Caco-2 (cell line): Measurements from ENCODE around the gene FAM186B. TPM values are rescaled to one million over a fixed set of nuclear protein-coding genes. Genes with fewer than 3 reads are reported as not detected.

Source experiments
- BruUV-seq: library from RNA; stranded (reverse); fragments of 400-500 nt; replicated peaks from 2 replicates; lab custom pipeline; 2021; lab: Mats Ljungman, UMichigan
- CTCF ChIA-PET: fragments of 300-600 bp; sonication (Branson Sonifier 250); formaldehyde crosslinking; loops from one replicate; lab custom pipeline; 2022; ENCODE audit warnings: antibody characterized with exemption; lab: Charles Lee
- POLR2A ChIA-PET: fragments of 300-600 bp; sonication (Branson Sonifier 250); formaldehyde crosslinking; loops from one replicate; lab custom pipeline; 2022; ENCODE audit warnings: antibody characterized with exemption; lab: Charles Lee
- DNase-seq, 2 experiments: peaks; one replicate each; pipeline versions ENCODE4 v3.0.0 to v3.0.0-alpha.2; 2020 to 2022
- H3K27me3 ChIP-seq: replicated peaks from 2 replicates; pipeline ENCODE4 v1.6.0; 2011; ENCODE audit warnings: low read length; ENCODE audit not compliant: control insufficient read depth, insufficient read depth
- H3K36me3 ChIP-seq: 2 replicates; pipeline ENCODE4 v1.5.1; 2011; ENCODE audit warnings: low read length; ENCODE audit not compliant: control insufficient read depth, insufficient read depth
- H3K4me1 ChIP-seq: fragments of 250-450 bp; sonication (Bioruptor Pico); 2 replicates; pipeline ENCODE4 v1.5.1; 2020; ENCODE audit warnings: mild to moderate bottlenecking
- H3K4me3 ChIP-seq: 2 replicates; pipeline ENCODE4 v1.5.1; 2011; ENCODE audit warnings: low read depth, mild to moderate bottlenecking, control low read depth, low read length
- H3K9me3 ChIP-seq: fragments of 250-450 bp; sonication (Bioruptor Pico); 2 replicates; pipeline ENCODE4 v1.5.1; 2020; ENCODE audit warnings: mild to moderate bottlenecking, moderate library complexity
- H3K27ac Mint-ChIP-seq: one replicate; pipeline ENCODE4 v1.8.0; 2022; ENCODE audit warnings: mixed read lengths; ENCODE audit not compliant: unreplicated experiment
- H3K27me3 Mint-ChIP-seq: one replicate; pipeline ENCODE4 v1.8.0; 2022; ENCODE audit warnings: mixed read lengths; ENCODE audit not compliant: insufficient read depth, unreplicated experiment
- H3K36me3 Mint-ChIP-seq: one replicate; pipeline ENCODE4 v1.8.0; 2022; ENCODE audit warnings: mild to moderate bottlenecking, mixed read lengths; ENCODE audit not compliant: insufficient read depth, unreplicated experiment
- H3K4me1 Mint-ChIP-seq: one replicate; pipeline ENCODE4 v1.8.0; 2022; ENCODE audit warnings: low read depth, mixed read lengths; ENCODE audit not compliant: unreplicated experiment
- H3K4me3 Mint-ChIP-seq: one replicate; pipeline ENCODE4 v1.8.0; 2022; ENCODE audit warnings: mild to moderate bottlenecking, moderate library complexity, mixed read lengths; ENCODE audit not compliant: unreplicated experiment
- H3K9me3 Mint-ChIP-seq: one replicate; pipeline ENCODE4 v1.8.0; 2022; ENCODE audit warnings: mixed read lengths; ENCODE audit not compliant: unreplicated experiment
- intact Hi-C: fragments of 100-400 bp; cut with micrococcal nuclease; formaldehyde crosslinking; loops from one replicate; pipeline ENCODE4 v1.10.0; 2022; ENCODE audit not compliant: unreplicated experiment
- total RNA-seq: library from RNA; stranded (reverse); gene quantifications from 2 replicates; pipeline ENCODE4 v1.2.3, GENCODE V29; 2022
- TF ChIP-seq, protein P1 (sequence below), 2 experiments: fragments of 200-600 bp in 1 of 2; IDR thresholded peaks; 1 replicate in 1 of 2; 2 replicates in 1 of 2; pipeline versions ENCODE4 v1.5.1 to v1.8.0; 2011 to 2022; ENCODE audit warnings: antibody characterized with exemption in 1 of 2, control low read depth in 1 of 2, inconsistent platforms in 1 of 2, low read depth in 1 of 2, low read length in 1 of 2, mild to moderate bottlenecking in 1 of 2, moderate library complexity in 1 of 2; ENCODE audit not compliant: insufficient read depth in 1 of 2, severe bottlenecking in 1 of 2, unreplicated experiment in 1 of 2

FAM186B gene
- total RNA-seq, 1 experiment from 2014 or later, result 2.2 TPM

- DNase-seq, result no peak
- no peaks in the 10 kb centered on the region for H3K36me3 Mint-ChIP-seq
- H3K4me3 Mint-ChIP-seq, result no peak overlapping the region
- no peaks in the 10 kb centered on the region for H3K9me3 Mint-ChIP-seq
- peaks cover 3% of the 10 kb centered on the region; the same call in 1 of the 2 replicates for H3K4me1 ChIP-seq
- ChIA-PET CTCF (interaction anchor here (1.5 kb wide), 1 partner anchor 190 kb away, joined by 4 read pairs; no protein-coding TSS in a partner anchor), POLR2A (no interaction called here)
- H3K27me3 Mint-ChIP-seq, result no peaks in the 10 kb centered on the region
- H3K4me3 ChIP-seq, result no peak overlapping the region
- no peaks in the 10 kb centered on the region for H3K36me3 ChIP-seq
- intact Hi-C loops, result no loop called here
- no peaks in the 10 kb centered on the region; the same call in 1 of the 2 replicates for H3K9me3 ChIP-seq
- TF ChIP-seq, protein P1, sequence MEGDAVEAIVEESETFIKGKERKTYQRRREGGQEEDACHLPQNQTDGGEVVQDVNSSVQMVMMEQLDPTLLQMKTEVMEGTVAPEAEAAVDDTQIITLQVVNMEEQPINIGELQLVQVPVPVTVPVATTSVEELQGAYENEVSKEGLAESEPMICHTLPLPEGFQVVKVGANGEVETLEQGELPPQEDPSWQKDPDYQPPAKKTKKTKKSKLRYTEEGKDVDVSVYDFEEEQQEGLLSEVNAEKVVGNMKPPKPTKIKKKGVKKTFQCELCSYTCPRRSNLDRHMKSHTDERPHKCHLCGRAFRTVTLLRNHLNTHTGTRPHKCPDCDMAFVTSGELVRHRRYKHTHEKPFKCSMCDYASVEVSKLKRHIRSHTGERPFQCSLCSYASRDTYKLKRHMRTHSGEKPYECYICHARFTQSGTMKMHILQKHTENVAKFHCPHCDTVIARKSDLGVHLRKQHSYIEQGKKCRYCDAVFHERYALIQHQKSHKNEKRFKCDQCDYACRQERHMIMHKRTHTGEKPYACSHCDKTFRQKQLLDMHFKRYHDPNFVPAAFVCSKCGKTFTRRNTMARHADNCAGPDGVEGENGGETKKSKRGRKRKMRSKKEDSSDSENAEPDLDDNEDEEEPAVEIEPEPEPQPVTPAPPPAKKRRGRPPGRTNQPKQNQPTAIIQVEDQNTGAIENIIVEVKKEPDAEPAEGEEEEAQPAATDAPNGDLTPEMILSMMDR (IDR thresholded peaks at IDR 0.05; ENCODE audit: insufficient read depth in 1 of 2, low read depth in 1 of 2, low read length in 1 of 2, severe bottlenecking in 1 of 2, unreplicated experiment in 1 of 2), result no peak
- no TSS peak for BruUV-seq
- no peaks in the 10 kb centered on the region for H3K4me1 Mint-ChIP-seq
- no peaks in the 10 kb centered on the region for H3K27me3 ChIP-seq
- no peak overlapping the region for H3K27ac Mint-ChIP-seq
Measured at GRCh38 chr12:49548822-49549648, 56.4 kb downstream of the FAM186B start.

GRCh38 chr12:49548481-49548821, 57.0 kb downstream of the FAM186B start:
- Mint-ChIP-seq H3K27me3 (no peaks in the 10 kb centered on the region), H3K36me3 (no peaks in the 10 kb centered on the region), H3K4me3 (no peak overlapping the region), H3K4me1 (no peaks in the 10 kb centered on the region), H3K27ac (no peak overlapping the region), H3K9me3 (no peaks in the 10 kb centered on the region)
- no peaks in the 10 kb centered on the region for H3K36me3 ChIP-seq
- TF ChIP-seq, protein P1 (IDR thresholded peaks at IDR 0.05; ENCODE audit: insufficient read depth in 1 of 2, low read depth in 1 of 2, low read length in 1 of 2, severe bottlenecking in 1 of 2, unreplicated experiment in 1 of 2), result no peak
- H3K27me3 ChIP-seq, result no peaks in the 10 kb centered on the region
- peaks cover 3% of the 10 kb centered on the region; the same call in 1 of the 2 replicates for H3K4me1 ChIP-seq
- ChIA-PET POLR2A (no interaction called here), CTCF (interaction anchor here (1.5 kb wide), 1 partner anchor 190 kb away, joined by 4 read pairs; no protein-coding TSS in a partner anchor)
- DNase-seq, result no peak
- H3K4me3 ChIP-seq, result no peak overlapping the region
- H3K9me3 ChIP-seq, result no peaks in the 10 kb centered on the region; the same call in 1 of the 2 replicates
- intact Hi-C loops, result no loop called here
- no TSS peak for BruUV-seq

DNA sequence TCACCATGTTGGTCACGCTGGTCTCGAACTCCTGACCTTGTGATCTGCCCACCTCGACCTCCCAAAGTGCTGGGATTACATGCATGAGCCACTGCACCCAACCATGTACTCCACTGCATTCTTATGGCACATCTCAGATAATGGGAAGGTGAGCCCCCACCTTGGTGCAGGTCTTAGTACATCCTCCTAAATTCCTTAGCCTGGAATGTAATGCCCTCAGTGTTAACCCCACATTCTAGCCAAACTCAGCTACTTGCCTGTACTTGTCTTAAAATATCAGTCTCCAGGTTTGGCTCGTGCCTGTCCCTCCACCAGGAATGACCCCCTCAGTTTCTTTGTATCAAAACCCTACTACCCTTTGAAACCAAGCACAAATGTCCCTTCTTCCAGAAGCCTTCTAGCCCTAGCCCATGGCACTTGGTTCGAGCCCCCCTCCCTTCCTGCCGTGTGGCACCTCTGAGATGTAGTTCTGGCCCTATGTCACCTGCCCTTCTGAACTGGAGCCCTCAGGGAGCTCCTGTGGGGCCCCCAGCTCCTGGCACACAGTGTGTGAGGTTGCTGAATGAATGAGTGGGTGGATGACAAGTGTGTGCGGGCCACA, 58.2 kb downstream of the FAM186B start:
- no peak overlapping the region for H3K4me3 ChIP-seq

More for the DNA sequence above, 58.2 kb downstream of the FAM186B start:
- no peak overlapping the region for H3K27ac Mint-ChIP-seq
- no peaks in the 10 kb centered on the region for H3K27me3 Mint-ChIP-seq
- intact Hi-C loops, result no loop called here
- H3K4me3 Mint-ChIP-seq, result no peak overlapping the region
- no peaks in the 10 kb centered on the region for H3K4me1 Mint-ChIP-seq
- TF ChIP-seq, protein P1 (IDR thresholded peaks at IDR 0.05; ENCODE audit: insufficient read depth in 1 of 2, low read depth in 1 of 2, low read length in 1 of 2, severe bottlenecking in 1 of 2, unreplicated experiment in 1 of 2), result no peak
- ChIA-PET CTCF (interaction anchor here (0.9 kb wide), 1 partner anchor 216 kb away, joined by 3 read pairs; no protein-coding TSS in a partner anchor), POLR2A (no interaction called here)
- H3K27me3 ChIP-seq, result no peaks in the 10 kb centered on the region
- no peaks in the 10 kb centered on the region; the same call in 1 of the 2 replicates for H3K9me3 ChIP-seq
- H3K4me1 ChIP-seq, result peaks cover 3% of the 10 kb centered on the region; the same call in 1 of the 2 replicates
- H3K36me3 ChIP-seq, result no peaks in the 10 kb centered on the region
- no peaks in the 10 kb centered on the region for H3K36me3 Mint-ChIP-seq
- BruUV-seq, result no TSS peak
- H3K9me3 Mint-ChIP-seq, result no peaks in the 10 kb centered on the region
- DNase-seq, result no peak
